GM12892 (cell line): ENCODE measurements around the gene RNH1.

Experiments used
- POLR2A ChIP-seq: IDR thresholded peaks from 2 replicates; pipeline ENCODE4 v1.6.1; 2011; ENCODE audit warnings: low read depth, low read length, control low read depth
- POLR2AphosphoS5 ChIP-seq: IDR thresholded peaks from 2 replicates; pipeline ENCODE4 v1.6.1; 2011; ENCODE audit warnings: low read depth, low read length, control low read depth
- TAF1 ChIP-seq: IDR thresholded peaks from 2 replicates; pipeline ENCODE4 v1.6.1; 2011; ENCODE audit warnings: low read depth, mild to moderate bottlenecking, control low read depth, low read length, borderline replicate concordance

GRCh38 chr11:479311-479710 lies 27.7 kb downstream of the RNH1 start:
- no peak for TF ChIP-seq TAF1
- TF ChIP-seq POLR2A, result no peak
- TF ChIP-seq POLR2AphosphoS5, result no peak
